CD4-positive, alpha-beta T cell (primary cell): ENCODE results near the gene NOL3. TPM values are rescaled to one million over a fixed set of nuclear protein-coding genes. Genes with fewer than 3 reads are reported as not detected.
A peak's percentile ranks its signal among the peaks of the same experiment; 100 is the strongest.

Experiments
- ATAC-seq: fragments of 200-7000 bp; cut with Tn5 transposase; one replicate; pipeline ENCODE4 v1.10.0; 2022; ENCODE audit warnings: mild to moderate bottlenecking; ENCODE audit not compliant: poor library complexity
- CTCF ChIA-PET: fragments of 350-600 bp; sonication (Branson Sonifier 250); formaldehyde crosslinking; loops from one replicate; lab custom pipeline; 2021; ENCODE audit warnings: antibody characterized with exemption, inconsistent platforms; lab: Charles Lee
- POLR2A ChIA-PET: fragments of 350-600 bp; sonication (Branson Sonifier 250); formaldehyde crosslinking; loops from one replicate; lab custom pipeline; 2021; ENCODE audit warnings: antibody characterized with exemption, inconsistent platforms; lab: Charles Lee
- DNase-seq, 14 experiments: peaks; one replicate each; pipeline ENCODE4 v3.0.0-alpha.2; 2013 to 2020; ENCODE audit warnings: mixed read lengths in 2 of 14
- H3K27ac ChIP-seq, 2 donors: one replicate each; pipeline versions ENCODE4 v1.5.1 to v1.7.0; 2013; ENCODE audit warnings: low read length in 2 of 2, low read depth in 1 of 2, mild to moderate bottlenecking in 1 of 2
- H3K27me3 ChIP-seq, 2 experiments: 1 replicate in 1 of 2; 2 replicates in 1 of 2; pipeline versions ENCODE4 v1.6.1 to v1.7.0; 2013; ENCODE audit warnings: low read length in 2 of 2, control low read depth in 1 of 2, mild to moderate bottlenecking in 1 of 2, moderate library complexity in 1 of 2; ENCODE audit not compliant: insufficient read depth in 2 of 2, control insufficient read depth in 1 of 2
- H3K36me3 ChIP-seq: one replicate; pipeline ENCODE4 v1.6.1; 2013; ENCODE audit warnings: low read length, control low read depth; ENCODE audit not compliant: insufficient read depth
- H3K4me1 ChIP-seq: one replicate; pipeline ENCODE4 v1.6.1; 2013; ENCODE audit warnings: low read length, control low read depth; ENCODE audit not compliant: insufficient read depth
- H3K4me3 ChIP-seq: one replicate; pipeline ENCODE4 v1.5.1; 2013; ENCODE audit warnings: mild to moderate bottlenecking, low read length, moderate library complexity
- H3K9me3 ChIP-seq, 2 experiments: 1 replicate in 1 of 2; 2 replicates in 1 of 2; pipeline versions ENCODE4 v1.6.1 to v1.7.0; 2013; ENCODE audit warnings: low read length in 2 of 2, mild to moderate bottlenecking in 2 of 2, control low read depth in 1 of 2, moderate library complexity in 1 of 2; ENCODE audit not compliant: control insufficient read depth in 1 of 2, insufficient read depth in 1 of 2
- H3K27ac Mint-ChIP-seq: one replicate; pipeline ENCODE4 v1.8.0; 2020; ENCODE audit warnings: mixed read lengths
- H3K27me3 Mint-ChIP-seq: one replicate; pipeline ENCODE4 v1.8.0; 2021; ENCODE audit warnings: mixed read lengths
- H3K36me3 Mint-ChIP-seq: one replicate; pipeline ENCODE4 v1.8.0; 2021; ENCODE audit warnings: low read depth, mixed read lengths
- H3K4me1 Mint-ChIP-seq: one replicate; pipeline ENCODE4 v1.8.0; 2021; ENCODE audit warnings: low read depth, mixed read lengths
- H3K4me3 Mint-ChIP-seq: one replicate; pipeline ENCODE4 v1.8.0; 2020; ENCODE audit warnings: mild to moderate bottlenecking, mixed read lengths
- H3K9me3 Mint-ChIP-seq: one replicate; pipeline ENCODE4 v1.8.0; 2020; ENCODE audit warnings: mixed read lengths
- intact Hi-C, 2 experiments: fragments of 100-400 bp; cut with DNase I in 1 of 2; cut with micrococcal nuclease in 1 of 2; formaldehyde crosslinking; loops; one replicate each; pipeline versions ENCODE4 v1.15.1 to v1.9.0; 2023 to 2025; cut with DNase I, micrococcal nuclease
- total RNA-seq, 174 experiments: library from RNA in 2 of 174; stranded (reverse) in 2 of 174; gene quantifications; one replicate each; pipeline ENCODE4 v1.2.3 and lab custom pipeline; 2021 to 2026
- TF ChIP-seq, protein P1 (sequence below): fragments of 200-600 bp; IDR thresholded peaks from one replicate; pipeline ENCODE4 v1.8.0; 2022; ENCODE audit warnings: antibody characterized with exemption, mild to moderate bottlenecking

Gene NOL3
- total RNA-seq, 2 experiments from 2014 or later = 1.1 to 1.2 TPM

GRCh38 chr16:67163999-67164558, 6.3 kb upstream of the NOL3 start:
- intact Hi-C loops = loop anchor here in 1 of 2 experiments (2.0 kb wide), 1 partner anchor 19 kb away; the partner anchor contains the start of gene MATCAP1
- H3K9me3 ChIP-seq = peaks cover 0 to 27% of the 10 kb centered on the region in 2 experiments
- Mint-ChIP-seq H3K4me3 (peak overlapping the region; percentile 72), H3K9me3 (no peaks in the 10 kb centered on the region), H3K36me3 (peaks cover 10% of the 10 kb centered on the region), H3K4me1 (peaks cover 30% of the 10 kb centered on the region), H3K27me3 (peaks cover 75% of the 10 kb centered on the region), H3K27ac (no peak overlapping the region)
- peaks cover 62 to 73% of the 10 kb centered on the region in 2 experiments for H3K27me3 ChIP-seq
- H3K4me1 ChIP-seq = peaks cover 64% of the 10 kb centered on the region
- CTCF ChIA-PET = interaction anchor here (0.8 to 2.7 kb wide), 3 partner anchors 9 to 293 kb away, joined by 3 to 12 read pairs (median 5); no protein-coding TSS in a partner anchor
- DNase-seq (peak in 1 of 14 experiments; percentile 23), ATAC-seq (no peak)
- TF ChIP-seq, protein P1, sequence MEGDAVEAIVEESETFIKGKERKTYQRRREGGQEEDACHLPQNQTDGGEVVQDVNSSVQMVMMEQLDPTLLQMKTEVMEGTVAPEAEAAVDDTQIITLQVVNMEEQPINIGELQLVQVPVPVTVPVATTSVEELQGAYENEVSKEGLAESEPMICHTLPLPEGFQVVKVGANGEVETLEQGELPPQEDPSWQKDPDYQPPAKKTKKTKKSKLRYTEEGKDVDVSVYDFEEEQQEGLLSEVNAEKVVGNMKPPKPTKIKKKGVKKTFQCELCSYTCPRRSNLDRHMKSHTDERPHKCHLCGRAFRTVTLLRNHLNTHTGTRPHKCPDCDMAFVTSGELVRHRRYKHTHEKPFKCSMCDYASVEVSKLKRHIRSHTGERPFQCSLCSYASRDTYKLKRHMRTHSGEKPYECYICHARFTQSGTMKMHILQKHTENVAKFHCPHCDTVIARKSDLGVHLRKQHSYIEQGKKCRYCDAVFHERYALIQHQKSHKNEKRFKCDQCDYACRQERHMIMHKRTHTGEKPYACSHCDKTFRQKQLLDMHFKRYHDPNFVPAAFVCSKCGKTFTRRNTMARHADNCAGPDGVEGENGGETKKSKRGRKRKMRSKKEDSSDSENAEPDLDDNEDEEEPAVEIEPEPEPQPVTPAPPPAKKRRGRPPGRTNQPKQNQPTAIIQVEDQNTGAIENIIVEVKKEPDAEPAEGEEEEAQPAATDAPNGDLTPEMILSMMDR = no peak
- POLR2A ChIA-PET = interaction anchor here (2.1 to 5.5 kb wide), 3 partner anchors 9 to 20 kb away, joined by 8 to 51 read pairs (median 16); partner anchors contain the start of gene MATCAP1
- no peaks in the 10 kb centered on the region for H3K36me3 ChIP-seq
- H3K27ac ChIP-seq = no peak overlapping the region
- H3K4me3 ChIP-seq = peak overlapping the region; percentile 32

DNA sequence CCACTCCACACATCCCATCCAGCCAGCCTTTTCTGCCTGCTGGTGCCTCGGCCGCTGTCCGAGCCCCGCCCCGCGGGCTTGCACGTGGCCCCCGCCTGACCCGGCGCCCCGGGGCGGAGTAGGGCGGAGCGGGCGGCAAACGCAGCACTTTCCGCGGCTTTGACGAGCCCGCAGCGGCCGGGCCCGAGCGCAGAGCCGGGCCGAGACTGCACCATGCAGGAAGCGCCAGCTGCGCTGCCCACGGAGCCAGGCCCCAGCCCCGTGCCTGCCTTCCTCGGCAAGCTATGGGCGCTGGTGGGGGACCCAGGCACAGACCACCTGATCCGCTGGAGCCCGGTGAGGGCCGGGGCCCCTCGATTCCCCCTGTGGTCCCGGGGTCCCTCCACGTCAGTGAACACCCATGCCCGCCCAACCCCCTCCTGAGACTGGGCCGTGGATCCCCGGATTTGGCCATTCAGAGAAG, 5.7 kb upstream of the NOL3 start, which contains the start of gene HSF4:
HSF4 (plus strand) TSS at position 147 of the 463 bp plus-strand sequence; CDS start at position 214, 67 bp downstream.
- H3K9me3 Mint-ChIP-seq = no peaks in the 10 kb centered on the region
- no peak within 1 kb of the TSS for H3K27ac Mint-ChIP-seq
- Histone ChIP-seq H3K27me3 (peaks cover 68 to 78% of the 10 kb centered on the region in 2 experiments), H3K4me3 (peak within 1 kb of the TSS; percentile 32), H3K36me3 (no peaks in the 10 kb centered on the region), H3K4me1 (peaks cover 66% of the 10 kb centered on the region), H3K9me3 (peaks cover 0 to 33% of the 10 kb centered on the region in 2 experiments), H3K27ac (no peak within 1 kb of the TSS)
- peaks cover 31% of the 10 kb centered on the region for H3K4me1 Mint-ChIP-seq
- POLR2A ChIA-PET = interaction anchor here (1.3 to 2.2 kb wide), 2 partner anchors 10 to 14 kb away, joined by 4 to 8 read pairs; partner anchors contain the start of gene B3GNT9
- ATAC-seq = no peak
- H3K27me3 Mint-ChIP-seq = peaks cover 80% of the 10 kb centered on the region
- CTCF ChIA-PET = interaction anchor here (2.7 kb wide), 1 partner anchor 9 kb away, joined by 12 read pairs; no protein-coding TSS in a partner anchor
- peak within 1 kb of the TSS; percentile 72 for H3K4me3 Mint-ChIP-seq
- intact Hi-C loops = no loop called here
- TF ChIP-seq, protein P1 = no peak
- peak in 3 of 14 experiments; percentile 14 to 54 (median 51) for DNase-seq
- peaks cover 7% of the 10 kb centered on the region for H3K36me3 Mint-ChIP-seq

GRCh38 chr16:67165121-67166078, 4.9 kb upstream of the NOL3 start:
- Mint-ChIP-seq H3K9me3 (no peaks in the 10 kb centered on the region), H3K4me1 (peaks cover 32% of the 10 kb centered on the region), H3K4me3 (peak overlapping the region; percentile 11), H3K27me3 (peaks cover 83% of the 10 kb centered on the region), H3K27ac (no peak overlapping the region), H3K36me3 (peaks cover 6% of the 10 kb centered on the region)
- no peaks in the 10 kb centered on the region for H3K36me3 ChIP-seq
- peaks cover 73 to 83% of the 10 kb centered on the region in 2 experiments for H3K27me3 ChIP-seq
- H3K4me3 ChIP-seq = no peak overlapping the region
- peaks cover 0 to 33% of the 10 kb centered on the region in 2 experiments for H3K9me3 ChIP-seq
- ATAC-seq (no peak), DNase-seq (peak in 1 of 14 experiments; percentile 27)
- H3K4me1 ChIP-seq = peaks cover 68% of the 10 kb centered on the region
- POLR2A ChIA-PET = interaction anchor here (1.3 to 2.2 kb wide), 2 partner anchors 10 to 15 kb away, joined by 4 to 8 read pairs; partner anchors contain the start of gene B3GNT9
- intact Hi-C loops = no loop called here
- TF ChIP-seq, protein P1 = no peak
- H3K27ac ChIP-seq = no peak overlapping the region
- CTCF ChIA-PET = interaction anchor here (2.7 kb wide), 1 partner anchor 10 kb away, joined by 12 read pairs; no protein-coding TSS in a partner anchor
